ENCODE data around the gene KIAA0930.

DNA sequence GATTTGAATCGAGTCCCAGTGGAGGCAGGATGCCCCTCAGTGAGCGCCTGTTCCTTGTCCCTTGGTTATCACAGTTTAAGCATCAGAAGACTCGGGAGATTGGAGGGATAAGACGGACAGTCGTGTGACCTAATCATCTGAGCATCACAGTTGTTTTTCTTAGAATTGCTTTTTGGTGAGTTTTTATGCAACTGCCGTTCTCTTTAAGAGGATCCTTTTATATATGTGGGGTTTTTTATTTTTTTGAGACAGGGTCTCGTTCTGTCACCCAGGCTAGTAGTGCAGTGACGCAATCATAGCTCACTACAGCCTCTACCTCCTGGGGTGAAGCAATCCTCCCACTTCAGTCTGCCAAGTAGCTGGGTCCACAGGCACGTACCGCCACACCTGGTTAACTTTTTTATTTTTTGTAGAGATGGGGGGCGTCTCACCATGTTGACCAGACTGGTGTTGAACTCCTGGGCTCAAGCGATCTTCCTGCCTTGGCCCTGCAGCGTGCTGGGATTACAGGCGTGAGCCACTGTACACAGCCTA, 60.5 kb downstream of the KIAA0930 start:
- no peak for TF ChIP-seq POLR2AphosphoS5 (IDR thresholded peaks at IDR 0.05; ENCODE audit: low read depth)
- TF ChIP-seq, protein P1, sequence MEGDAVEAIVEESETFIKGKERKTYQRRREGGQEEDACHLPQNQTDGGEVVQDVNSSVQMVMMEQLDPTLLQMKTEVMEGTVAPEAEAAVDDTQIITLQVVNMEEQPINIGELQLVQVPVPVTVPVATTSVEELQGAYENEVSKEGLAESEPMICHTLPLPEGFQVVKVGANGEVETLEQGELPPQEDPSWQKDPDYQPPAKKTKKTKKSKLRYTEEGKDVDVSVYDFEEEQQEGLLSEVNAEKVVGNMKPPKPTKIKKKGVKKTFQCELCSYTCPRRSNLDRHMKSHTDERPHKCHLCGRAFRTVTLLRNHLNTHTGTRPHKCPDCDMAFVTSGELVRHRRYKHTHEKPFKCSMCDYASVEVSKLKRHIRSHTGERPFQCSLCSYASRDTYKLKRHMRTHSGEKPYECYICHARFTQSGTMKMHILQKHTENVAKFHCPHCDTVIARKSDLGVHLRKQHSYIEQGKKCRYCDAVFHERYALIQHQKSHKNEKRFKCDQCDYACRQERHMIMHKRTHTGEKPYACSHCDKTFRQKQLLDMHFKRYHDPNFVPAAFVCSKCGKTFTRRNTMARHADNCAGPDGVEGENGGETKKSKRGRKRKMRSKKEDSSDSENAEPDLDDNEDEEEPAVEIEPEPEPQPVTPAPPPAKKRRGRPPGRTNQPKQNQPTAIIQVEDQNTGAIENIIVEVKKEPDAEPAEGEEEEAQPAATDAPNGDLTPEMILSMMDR (conservative IDR thresholded peaks at IDR 0.05; ENCODE audit: low read depth in 2 of 2), result no peak

All from GM23338 (cell line).